Endothelial cell of umbilical vein (primary cell): Measurements from ENCODE around the gene PTPN5. TPM values are rescaled to one million over a fixed set of nuclear protein-coding genes. Genes with fewer than 3 reads are reported as not detected.
"Not testable (repeated sequence)": the region's sequence is repeated elsewhere in the genome, so short reads cannot be mapped to it uniquely, and the experiment has no call there.

Experiments
- BruUV-seq: library from RNA; stranded (reverse); fragments of 400-500 nt; replicated peaks from 2 replicates; lab custom pipeline; 2021; lab: Mats Ljungman, UMichigan
- CTCF ChIA-PET: fragments of 300-600, 350-600 bp; sonication (Branson Sonifier 250); formaldehyde crosslinking; loops from one replicate; lab custom pipeline; 2021; ENCODE audit warnings: antibody characterized with exemption, inconsistent platforms; lab: Charles Lee
- POLR2A ChIA-PET: fragments of 300-600, 350-600 bp; sonication (Branson Sonifier 250); formaldehyde crosslinking; loops from one replicate; lab custom pipeline; 2021; ENCODE audit warnings: antibody characterized with exemption, inconsistent platforms; lab: Charles Lee
- DNase-seq: peaks from one replicate; pipeline ENCODE4 v3.0.0-alpha.2; 2011; ENCODE audit warnings: low read depth, low spot score
- FAIRE-seq: peaks from 2 replicates; lab custom pipeline; 2011; peaks lifted over from hg19 to GRCh38; lab: Jason Lieb, UNC
- H2AFZ ChIP-seq: 2 replicates; pipeline ENCODE4 v1.6.0; 2012; ENCODE audit warnings: low read depth, low read length, control low read depth, inconsistent platforms
- H3K27ac ChIP-seq: 2 replicates; pipeline ENCODE4 v1.5.1; 2011; ENCODE audit warnings: low read depth, mild to moderate bottlenecking, control low read depth, low read length, moderate library complexity; ENCODE audit not compliant: insufficient read depth
- H3K27me3 ChIP-seq, 2 experiments: 2 replicates each; pipeline versions ENCODE4 v1.6.0 to v1.6.1; 2011; ENCODE audit warnings: low read length in 2 of 2, mixed read lengths in 1 of 2; ENCODE audit not compliant: control insufficient read depth in 2 of 2, insufficient read depth in 2 of 2
- H3K36me3 ChIP-seq, 2 experiments: 2 replicates in 1 of 2; 3 replicates in 1 of 2; pipeline ENCODE4 v1.5.1; 2011; ENCODE audit warnings: low read length in 2 of 2, mild to moderate bottlenecking in 1 of 2, moderate library complexity in 1 of 2; ENCODE audit not compliant: control insufficient read depth in 2 of 2, insufficient read depth in 2 of 2; ENCODE audit errors: extremely low read depth in 1 of 2
- H3K4me1 ChIP-seq: 3 replicates; pipeline ENCODE4 v1.5.1; 2011; ENCODE audit warnings: mild to moderate bottlenecking, low read length; ENCODE audit not compliant: control insufficient read depth, insufficient read depth; ENCODE audit errors: extremely low read depth
- H3K4me2 ChIP-seq: 2 replicates; pipeline ENCODE4 v1.6.1; 2011; ENCODE audit warnings: low read length, control low read depth, mixed read lengths; ENCODE audit not compliant: insufficient read depth
- H3K4me3 ChIP-seq, 3 experiments: fragments of 200-600 bp in 1 of 3; sonication (generic), shearing (Covaris generic) in 1 of 3; replicated peaks in 1 of 3; 2 replicates each; pipeline ENCODE4 v1.5.1; 2011 to 2016; ENCODE audit warnings: control low read depth in 3 of 3, low read length in 3 of 3, mild to moderate bottlenecking in 2 of 3, inconsistent platforms in 1 of 3, low read depth in 1 of 3, moderate library complexity in 1 of 3; ENCODE audit not compliant: insufficient read depth in 1 of 3
- H3K79me2 ChIP-seq: 2 replicates; pipeline ENCODE4 v1.6.0; 2012; ENCODE audit warnings: low read length, inconsistent platforms; ENCODE audit not compliant: control insufficient read depth, insufficient read depth
- H3K9ac ChIP-seq: replicated peaks from 2 replicates; pipeline ENCODE3; 2011; ENCODE audit warnings: low read length, control low read depth; ENCODE audit not compliant: insufficient read depth; ENCODE audit errors: extremely low read depth
- H3K9me1 ChIP-seq: replicated peaks from 3 replicates; pipeline ENCODE4 v1.6.0; 2011; ENCODE audit warnings: mild to moderate bottlenecking, low read length; ENCODE audit not compliant: control insufficient read depth, insufficient read depth; ENCODE audit errors: extremely low read depth
- H3K9me3 ChIP-seq: replicated peaks from 2 replicates; pipeline ENCODE4 v1.5.1; 2012; ENCODE audit warnings: low read length, inconsistent platforms; ENCODE audit not compliant: control insufficient read depth, insufficient read depth
- H4K20me1 ChIP-seq: replicated peaks from 2 replicates; pipeline ENCODE3; 2011; ENCODE audit warnings: mild to moderate bottlenecking, low read length; ENCODE audit not compliant: control insufficient read depth, insufficient read depth; ENCODE audit errors: extremely low read depth
- EZH2 ChIP-seq: IDR thresholded peaks from 2 replicates; pipeline ENCODE4 v1.6.1; 2012; ENCODE audit warnings: borderline replicate concordance, low read depth, mild to moderate bottlenecking, moderate library complexity, low read length, inconsistent platforms; ENCODE audit not compliant: severe bottlenecking
- FOS ChIP-seq: IDR thresholded peaks from 2 replicates; pipeline ENCODE4 v1.6.1; 2011; ENCODE audit warnings: mild to moderate bottlenecking, low read length, moderate library complexity, borderline replicate concordance; ENCODE audit not compliant: insufficient read depth
- GATA2 ChIP-seq: IDR thresholded peaks from 2 replicates; pipeline ENCODE4 v1.7.0; 2011; ENCODE audit warnings: low read depth, mild to moderate bottlenecking, moderate library complexity, mixed read lengths, low read length; ENCODE audit not compliant: insufficient read length, insufficient read depth
- JUN ChIP-seq: IDR thresholded peaks from 2 replicates; pipeline ENCODE4 v1.6.1; 2011; ENCODE audit warnings: borderline replicate concordance, low read depth; ENCODE audit not compliant: insufficient read length, insufficient read depth
- MYC ChIP-seq: IDR thresholded peaks from one replicate; pipeline ENCODE4 v1.6.1; 2011; ENCODE audit warnings: mild to moderate bottlenecking, low read depth, low read length
- POLR2A ChIP-seq: IDR thresholded peaks from 2 replicates; pipeline ENCODE4 v1.6.1; 2012; ENCODE audit warnings: low read depth, mild to moderate bottlenecking, control low read depth, low read length
- POLR2AphosphoS5 ChIP-seq: IDR thresholded peaks from 2 replicates; pipeline ENCODE4 v1.6.1; 2012; ENCODE audit warnings: low read depth, mild to moderate bottlenecking, control low read depth, low read length, moderate library complexity; ENCODE audit not compliant: insufficient read depth
- dilution Hi-C: fragments of 300-500 bp; cut with MboI; formaldehyde crosslinking; loops from one replicate; pipeline ENCODE4 v1.15.0; 2019; ENCODE audit warnings: low sequenced_read_pairs; ENCODE audit not compliant: extremely low pct_ligation_motif_present
- intact Hi-C: fragments of 100-400 bp; cut with micrococcal nuclease; formaldehyde crosslinking; loops from one replicate; pipeline ENCODE4 v1.10.0; 2022
- polyA plus RNA-seq, 4 experiments: library from polyadenylated mRNA; depleted of rRNA in 3 of 4; stranded (reverse) in 3 of 4; unstranded in 1 of 4; fragments of >200 nt; gene quantifications; 2 replicates each; pipeline versions ENCODE4 v1.2.1 to v1.2.3, GENCODE V29; 2011 to 2012; ENCODE audit warnings: missing spikeins in 1 of 4
- total RNA-seq: library from RNA; stranded (reverse); gene quantifications from 2 replicates; pipeline ENCODE4 v1.2.3, GENCODE V29; 2021
- TF ChIP-seq, protein P1 (sequence below), 2 donors: IDR thresholded peaks; 1 replicate in 1 of 2; 2 replicates in 1 of 2; pipeline ENCODE4 v1.5.1; 2011; ENCODE audit warnings: low read length in 2 of 2, mild to moderate bottlenecking in 2 of 2, moderate library complexity in 2 of 2, control low read depth in 1 of 2, inconsistent platforms in 1 of 2, low read depth in 1 of 2; ENCODE audit not compliant: insufficient read depth in 1 of 2; ENCODE audit errors: extremely low read depth in 1 of 2
- TF ChIP-seq, protein P2 (sequence below): IDR thresholded peaks from 2 replicates; pipeline ENCODE4 v1.6.1; 2011; ENCODE audit not compliant: insufficient read depth, insufficient read length

The PTPN5 gene
- total and polyA plus RNA-seq, 2 donors (not counting 3 experiments of a cell fraction or from before 2014, with no cell fraction given): not detected

DNA sequence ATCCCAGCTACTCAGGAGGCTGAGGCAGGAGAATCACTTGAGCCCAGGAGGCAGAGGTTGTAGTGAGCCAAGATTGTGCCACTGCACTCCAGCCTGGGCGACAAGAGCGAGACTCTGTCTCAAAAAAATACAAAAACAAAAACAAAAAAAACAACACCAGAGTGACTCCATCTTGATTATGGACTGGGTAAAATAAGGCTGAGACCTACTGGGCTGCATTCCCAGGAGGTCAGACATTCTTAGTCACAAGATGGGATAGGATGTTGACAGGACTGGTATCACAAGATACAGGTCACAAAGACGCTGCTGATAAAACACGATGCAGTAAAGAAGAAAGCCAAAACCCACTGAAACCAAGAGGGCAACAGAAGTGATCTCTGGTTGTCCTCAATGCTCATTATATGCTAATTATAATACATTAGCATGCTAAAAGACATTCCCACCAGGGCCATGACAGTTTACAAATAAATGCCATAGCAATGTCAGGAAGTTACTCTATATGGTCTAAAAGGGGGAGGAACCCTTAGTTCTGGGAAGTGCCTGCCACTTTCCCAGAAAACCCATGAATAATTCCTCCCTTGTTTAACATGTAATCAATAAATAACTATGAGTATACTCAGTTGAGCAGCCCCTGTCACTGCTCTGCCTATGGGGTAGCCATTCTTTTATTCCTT, 100.0 kb downstream of the PTPN5 start:
- H2AFZ ChIP-seq, H3K4me1 ChIP-seq, FAIRE-seq, POLR2A ChIA-PET, H4K20me1 ChIP-seq, H3K9me3 ChIP-seq, H3K4me3 ChIP-seq, H3K9me1 ChIP-seq, intact Hi-C loops, H3K27ac ChIP-seq, H3K79me2 ChIP-seq, H3K36me3 ChIP-seq, H3K4me2 ChIP-seq, DNase-seq, BruUV-seq, dilution Hi-C loops, H3K9ac ChIP-seq, H3K27me3 ChIP-seq: not testable (repeated sequence)
- CTCF ChIA-PET: interaction anchor here (0.9 to 1.0 kb wide), 2 partner anchors 39 to 40 kb away, joined by 3 read pairs; no protein-coding TSS in a partner anchor

DNA sequence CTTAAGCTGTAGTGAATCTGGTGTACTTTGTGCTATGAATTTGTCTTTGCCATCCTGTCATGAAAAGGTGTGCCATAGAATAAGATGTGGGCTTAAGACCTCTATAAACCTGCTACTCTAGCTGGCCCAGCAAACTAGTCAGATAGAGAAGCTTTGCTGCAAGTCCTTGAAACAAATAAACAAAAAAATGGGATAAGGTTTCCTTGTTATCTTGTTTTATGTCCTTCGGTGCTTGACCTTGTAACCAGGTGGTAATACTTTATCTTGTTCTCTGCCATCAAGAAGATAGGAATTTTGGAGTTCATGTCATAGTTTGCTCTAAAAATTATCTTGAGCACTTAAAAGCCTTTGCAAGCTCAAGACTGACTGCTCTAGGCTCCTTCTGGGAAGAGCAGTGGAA, 107.3 kb downstream of the PTPN5 start:
- dilution Hi-C loops (no loop called here), intact Hi-C loops (no loop called here)
- no TSS peak for BruUV-seq
- Histone ChIP-seq H4K20me1 (no peaks in the 10 kb centered on the region), H3K9me1 (no peaks in the 10 kb centered on the region), H3K27me3 (peaks cover 2 to 3% of the 10 kb centered on the region in 2 experiments), H3K9ac (no peak overlapping the region), H3K4me3 (no peak overlapping the region), H3K4me2 (no peak overlapping the region), H3K9me3 (no peaks in the 10 kb centered on the region), H2AFZ (no peak overlapping the region), H3K36me3 (no peaks in the 10 kb centered on the region), H3K79me2 (no peaks in the 10 kb centered on the region), H3K4me1 (no peaks in the 10 kb centered on the region), H3K27ac (no peak overlapping the region)
- no peak for TF ChIP-seq JUN
- no peak for TF ChIP-seq POLR2A
- TF ChIP-seq EZH2: no peak
- TF ChIP-seq, protein P1, sequence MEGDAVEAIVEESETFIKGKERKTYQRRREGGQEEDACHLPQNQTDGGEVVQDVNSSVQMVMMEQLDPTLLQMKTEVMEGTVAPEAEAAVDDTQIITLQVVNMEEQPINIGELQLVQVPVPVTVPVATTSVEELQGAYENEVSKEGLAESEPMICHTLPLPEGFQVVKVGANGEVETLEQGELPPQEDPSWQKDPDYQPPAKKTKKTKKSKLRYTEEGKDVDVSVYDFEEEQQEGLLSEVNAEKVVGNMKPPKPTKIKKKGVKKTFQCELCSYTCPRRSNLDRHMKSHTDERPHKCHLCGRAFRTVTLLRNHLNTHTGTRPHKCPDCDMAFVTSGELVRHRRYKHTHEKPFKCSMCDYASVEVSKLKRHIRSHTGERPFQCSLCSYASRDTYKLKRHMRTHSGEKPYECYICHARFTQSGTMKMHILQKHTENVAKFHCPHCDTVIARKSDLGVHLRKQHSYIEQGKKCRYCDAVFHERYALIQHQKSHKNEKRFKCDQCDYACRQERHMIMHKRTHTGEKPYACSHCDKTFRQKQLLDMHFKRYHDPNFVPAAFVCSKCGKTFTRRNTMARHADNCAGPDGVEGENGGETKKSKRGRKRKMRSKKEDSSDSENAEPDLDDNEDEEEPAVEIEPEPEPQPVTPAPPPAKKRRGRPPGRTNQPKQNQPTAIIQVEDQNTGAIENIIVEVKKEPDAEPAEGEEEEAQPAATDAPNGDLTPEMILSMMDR (IDR thresholded peaks at IDR 0.05; ENCODE audit: extremely low read depth in 1 of 2, insufficient read depth in 1 of 2, low read depth in 1 of 2, low read length in 2 of 2): no peak
- TF ChIP-seq GATA2: no peak
- TF ChIP-seq, protein P2, sequence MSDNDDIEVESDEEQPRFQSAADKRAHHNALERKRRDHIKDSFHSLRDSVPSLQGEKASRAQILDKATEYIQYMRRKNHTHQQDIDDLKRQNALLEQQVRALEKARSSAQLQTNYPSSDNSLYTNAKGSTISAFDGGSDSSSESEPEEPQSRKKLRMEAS: no peak
- no peak for TF ChIP-seq MYC
- TF ChIP-seq FOS: no peak
- TF ChIP-seq POLR2AphosphoS5: no peak
- DNase-seq (no peak), FAIRE-seq (no peak)
- POLR2A ChIA-PET: no interaction called here
- CTCF ChIA-PET: interaction anchor here (0.8 kb wide), 1 partner anchor 38 kb away, joined by 3 read pairs; no protein-coding TSS in a partner anchor
